ENCODE measurements around the gene RXFP3. TPM values are rescaled to one million over a fixed set of nuclear protein-coding genes. Genes with fewer than 3 reads are reported as not detected.
A peak's percentile ranks its signal among the peaks of the same experiment; 100 is the strongest.

Gene RXFP3
- total RNA-seq, 6 donors from 2014 or later: not detected

DNA sequence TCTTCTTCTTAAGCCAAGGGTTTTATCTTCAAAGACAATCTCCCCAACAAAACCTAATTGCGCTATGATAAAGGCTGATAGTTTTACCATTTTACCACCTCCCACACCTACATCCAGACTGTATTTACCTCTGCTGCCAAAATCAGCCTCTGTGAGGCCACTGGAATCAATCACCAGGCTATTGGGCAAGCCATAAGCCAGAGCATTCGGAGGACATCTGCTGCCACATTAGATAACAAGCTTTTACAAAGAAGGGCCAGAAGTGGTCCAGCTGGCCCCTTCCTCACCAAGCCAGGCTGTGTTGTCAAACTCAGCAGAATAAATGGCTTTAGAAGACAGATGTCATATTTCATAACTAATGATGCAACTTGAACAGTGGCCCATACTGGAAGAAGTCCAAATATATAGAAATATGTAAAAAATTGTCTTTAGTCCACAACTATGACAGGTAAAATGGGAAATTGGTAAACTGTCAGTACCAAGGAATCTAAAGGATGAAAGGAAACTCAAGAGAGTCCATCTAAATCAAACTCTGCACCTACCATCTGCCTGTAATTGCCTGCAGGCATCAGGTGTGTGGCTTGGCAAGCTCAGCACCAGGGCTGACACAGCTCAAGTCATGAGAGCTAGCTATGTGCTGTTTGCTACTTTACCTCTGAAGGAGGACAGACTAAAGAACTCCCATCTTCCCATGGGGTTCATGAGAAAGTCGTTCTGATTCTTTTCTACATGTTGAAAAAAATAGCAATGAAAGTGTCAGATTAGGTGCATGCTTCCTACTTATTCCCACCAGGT lies 32.2 kb downstream of the RXFP3 start:
- Histone ChIP-seq H3K27ac (no peak overlapping the region), H3K36me3 (no peaks in the 10 kb centered on the region), H3K9me3 (no peaks in the 10 kb centered on the region), H3K4me1 (no peaks in the 10 kb centered on the region), H3K27me3 (no peaks in the 10 kb centered on the region), H3K4me3 (no peak overlapping the region)
- no peak for DNase-seq
- TF ChIP-seq POLR2AphosphoS5 (IDR thresholded peaks at IDR 0.05): no peak
- TF ChIP-seq, protein P1, sequence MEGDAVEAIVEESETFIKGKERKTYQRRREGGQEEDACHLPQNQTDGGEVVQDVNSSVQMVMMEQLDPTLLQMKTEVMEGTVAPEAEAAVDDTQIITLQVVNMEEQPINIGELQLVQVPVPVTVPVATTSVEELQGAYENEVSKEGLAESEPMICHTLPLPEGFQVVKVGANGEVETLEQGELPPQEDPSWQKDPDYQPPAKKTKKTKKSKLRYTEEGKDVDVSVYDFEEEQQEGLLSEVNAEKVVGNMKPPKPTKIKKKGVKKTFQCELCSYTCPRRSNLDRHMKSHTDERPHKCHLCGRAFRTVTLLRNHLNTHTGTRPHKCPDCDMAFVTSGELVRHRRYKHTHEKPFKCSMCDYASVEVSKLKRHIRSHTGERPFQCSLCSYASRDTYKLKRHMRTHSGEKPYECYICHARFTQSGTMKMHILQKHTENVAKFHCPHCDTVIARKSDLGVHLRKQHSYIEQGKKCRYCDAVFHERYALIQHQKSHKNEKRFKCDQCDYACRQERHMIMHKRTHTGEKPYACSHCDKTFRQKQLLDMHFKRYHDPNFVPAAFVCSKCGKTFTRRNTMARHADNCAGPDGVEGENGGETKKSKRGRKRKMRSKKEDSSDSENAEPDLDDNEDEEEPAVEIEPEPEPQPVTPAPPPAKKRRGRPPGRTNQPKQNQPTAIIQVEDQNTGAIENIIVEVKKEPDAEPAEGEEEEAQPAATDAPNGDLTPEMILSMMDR (IDR thresholded peaks at IDR 0.05): no peak
- TF ChIP-seq POLR2A (IDR thresholded peaks at IDR 0.05): no peak
- TF ChIP-seq EP300 (IDR thresholded peaks at IDR 0.05): no peak
- ATAC-seq (ENCODE audit: low FRiP score in 2 of 2): no peak
- 72 to 79% methylated on average over 3 of the region's 3 CpGs for WGBS, 2 donors

DNA sequence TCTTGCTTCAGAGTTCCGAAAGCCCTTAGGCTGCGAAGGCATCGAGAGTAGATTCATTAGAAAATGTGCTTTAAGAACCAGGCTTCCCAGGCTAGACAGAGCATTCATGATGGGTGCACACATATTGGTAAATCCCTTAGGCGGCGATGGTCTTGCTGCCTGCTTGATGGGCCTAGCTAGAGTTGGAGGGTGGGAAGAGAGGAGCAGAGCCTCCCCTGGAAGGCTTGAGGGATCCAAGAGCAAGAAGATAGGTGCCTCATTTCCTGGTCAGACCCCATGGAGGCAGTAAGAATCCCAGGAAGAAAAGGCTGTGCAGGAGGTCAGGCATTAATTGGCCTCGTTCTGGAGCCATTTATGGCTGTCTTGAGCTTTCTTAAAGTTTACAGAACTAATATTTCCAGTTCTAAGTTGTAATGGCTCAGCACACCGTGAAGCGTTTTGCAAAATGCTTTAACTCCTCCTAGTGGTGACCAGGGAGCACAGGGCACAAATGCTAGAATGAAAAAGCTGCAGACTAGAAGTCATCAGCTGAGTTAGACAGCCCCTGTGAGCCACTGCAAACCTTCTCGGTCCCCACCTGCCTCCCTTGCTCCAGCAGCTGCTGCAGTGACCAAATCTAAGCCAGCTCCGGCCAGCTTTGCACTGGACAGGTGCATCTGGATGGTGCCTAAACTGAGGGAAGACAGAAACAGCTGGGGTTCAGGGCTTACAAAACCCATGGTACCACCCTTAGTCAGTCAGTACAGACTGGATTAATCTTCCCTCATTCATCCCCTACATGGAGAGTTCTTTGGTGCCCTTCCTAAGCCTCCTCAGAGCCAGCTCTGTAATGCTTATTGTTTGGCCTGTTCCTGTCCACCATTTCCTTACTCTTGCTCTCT lies 33.6 kb downstream of the RXFP3 start:
- ATAC-seq (ENCODE audit: low FRiP score in 2 of 2): peak; percentile 56 to 70

GRCh38 chr5:33973271-33973670 lies 37.1 kb downstream of the RXFP3 start:
- Histone ChIP-seq H3K9me3 (no peaks in the 10 kb centered on the region), H3K27me3 (no peaks in the 10 kb centered on the region), H3K36me3 (no peaks in the 10 kb centered on the region), H3K4me1 (peaks cover 0 to 2% (median 0%) of the 10 kb centered on the region in 4 donors), H3K27ac (no peak overlapping the region), H3K4me3 (no peak overlapping the region)
- no peak for ATAC-seq (ENCODE audit: low FRiP score in 2 of 2)
- no peak for DNase-seq
- WGBS, 2 donors: 64% methylated on average over 2 of the region's 2 CpGs
- no peak for TF ChIP-seq POLR2A (IDR thresholded peaks at IDR 0.05)
- TF ChIP-seq EP300 (IDR thresholded peaks at IDR 0.05): no peak
- no peak for TF ChIP-seq POLR2AphosphoS5 (IDR thresholded peaks at IDR 0.05)
- TF ChIP-seq, protein P1 (IDR thresholded peaks at IDR 0.05): no peak

More for the DNA sequence above, 33.6 kb downstream of the RXFP3 start:
- Histone ChIP-seq H3K27me3 (no peaks in the 10 kb centered on the region), H3K9me3 (no peaks in the 10 kb centered on the region), H3K36me3 (no peaks in the 10 kb centered on the region), H3K4me3 (no peak overlapping the region), H3K4me1 (no peaks in the 10 kb centered on the region), H3K27ac (no peak overlapping the region)
- TF ChIP-seq, protein P1 (IDR thresholded peaks at IDR 0.05): peak; percentile 13 to 55 (median 42)
- TF ChIP-seq POLR2A (IDR thresholded peaks at IDR 0.05): no peak
- no peak for DNase-seq
- 60 to 75% methylated on average over 7 to 10 of the region's 10 CpGs for WGBS, 2 donors

DNA sequence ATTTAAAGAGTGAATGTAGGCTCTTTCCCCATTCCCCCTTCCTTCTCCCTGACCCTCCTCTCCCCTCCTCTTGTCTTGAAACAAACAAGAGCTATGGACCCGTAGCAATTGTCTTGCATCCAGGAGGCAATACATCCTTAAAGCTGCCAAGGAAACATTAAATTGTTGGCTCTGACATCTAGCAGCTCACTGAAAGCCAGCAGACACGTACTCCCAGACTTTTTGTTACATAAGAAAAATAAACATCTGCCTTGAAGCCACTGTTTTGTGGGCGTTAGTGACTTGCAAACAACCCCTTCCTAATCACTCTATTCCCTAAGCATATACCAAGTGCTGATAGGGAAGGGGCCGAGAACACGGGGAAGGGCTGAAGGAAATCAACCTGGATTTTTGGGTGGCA lies 39.7 kb downstream of the RXFP3 start:
- Histone ChIP-seq H3K4me1 (peaks cover 0 to 2% (median 0%) of the 10 kb centered on the region in 4 donors), H3K9me3 (no peaks in the 10 kb centered on the region), H3K4me3 (no peak overlapping the region), H3K27me3 (no peaks in the 10 kb centered on the region), H3K27ac (no peak overlapping the region), H3K36me3 (no peaks in the 10 kb centered on the region)
- peak in 1 of 2 donors; percentile 8 for ATAC-seq (ENCODE audit: low FRiP score in 2 of 2)
- WGBS, 2 donors: 35 to 39% methylated on average over 4 to 5 of the region's 5 CpGs
- TF ChIP-seq POLR2AphosphoS5 (IDR thresholded peaks at IDR 0.05): no peak
- no peak for TF ChIP-seq EP300 (IDR thresholded peaks at IDR 0.05)
- no peak for TF ChIP-seq POLR2A (IDR thresholded peaks at IDR 0.05)
- TF ChIP-seq, protein P1 (IDR thresholded peaks at IDR 0.05): no peak
- no peak for DNase-seq

Data from upper lobe of left lung (tissue), 6 donors.